Cardiac septum (tissue), 1 donor: ENCODE results near the gene FOLR3. TPM values are rescaled to one million over a fixed set of nuclear protein-coding genes. Genes with fewer than 3 reads are reported as not detected.
"Not testable (repeated sequence)": the region's sequence is repeated elsewhere in the genome, so short reads cannot be mapped to it uniquely, and the experiment has no call there.

Experiments used
- DNase-seq: peaks from one replicate; pipeline ENCODE4 v3.0.0-alpha.2; 2020; ENCODE audit warnings: low spot score
- intact Hi-C: fragments of 100-400 bp; cut with DNase I; formaldehyde crosslinking; loops from one replicate; pipeline ENCODE4 v1.14.0; 2022
- total RNA-seq: library from RNA; stranded (reverse); fragmentation: NEBNext Ultra II Directional; extraction: Animal tissue kit (Norgen Biotek cat#: 25700); gene quantifications from one replicate; pipeline ENCODE4 v1.2.1, GENCODE V29; 2021
- donor health status: DM: no; HTN: no; CAD: no.

The FOLR3 gene
- total RNA-seq, 1 donor from 2014 or later, result not detected

DNA sequence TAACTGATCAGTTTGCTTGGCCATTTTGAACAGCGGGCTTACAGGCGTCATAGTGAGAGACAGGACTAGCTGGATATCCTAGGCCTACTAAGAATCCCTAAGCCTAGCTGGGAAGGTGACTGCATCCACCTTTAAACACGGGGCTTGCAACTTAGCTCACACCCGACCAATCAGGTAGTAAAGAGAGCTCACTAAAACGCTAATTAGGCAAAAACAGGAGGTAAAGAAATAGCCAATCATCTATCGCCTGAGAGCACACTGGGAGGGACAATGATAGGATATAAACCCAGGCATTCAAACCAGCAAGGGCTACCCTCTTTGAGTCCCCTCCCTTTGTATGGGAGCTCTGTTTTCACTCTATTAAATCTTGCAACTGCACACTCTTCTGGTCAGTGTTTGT is 18.3 kb downstream of the FOLR3 start:
- intact Hi-C loops, DNase-seq: not testable (repeated sequence)

- intact Hi-C loops, result no loop called here
- no peak for DNase-seq
These were observed 19.3 kb downstream of the FOLR3 start for GRCh38 chr11:72154816-72155215.

DNA sequence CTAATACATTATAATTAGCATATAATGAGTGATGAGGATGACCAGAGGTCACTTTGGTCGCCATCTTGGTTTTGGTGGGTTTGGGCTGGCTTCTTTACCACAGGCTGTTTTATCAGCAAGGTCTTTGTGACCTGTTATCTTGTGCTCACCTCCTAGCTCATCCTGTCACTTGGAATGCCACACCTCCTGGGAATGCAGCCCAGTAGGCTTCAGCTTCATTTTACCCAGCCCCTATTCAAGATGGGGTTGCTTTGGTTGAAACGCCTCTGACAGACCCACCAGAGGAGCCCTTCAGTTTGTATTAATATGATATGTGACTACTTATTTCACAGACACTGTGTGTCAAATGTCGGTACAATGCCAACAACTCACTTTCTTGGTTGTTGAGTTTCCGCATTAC is 20.2 kb downstream of the FOLR3 start:
- intact Hi-C loops, result no loop called here
- DNase-seq, result no peak

DNA sequence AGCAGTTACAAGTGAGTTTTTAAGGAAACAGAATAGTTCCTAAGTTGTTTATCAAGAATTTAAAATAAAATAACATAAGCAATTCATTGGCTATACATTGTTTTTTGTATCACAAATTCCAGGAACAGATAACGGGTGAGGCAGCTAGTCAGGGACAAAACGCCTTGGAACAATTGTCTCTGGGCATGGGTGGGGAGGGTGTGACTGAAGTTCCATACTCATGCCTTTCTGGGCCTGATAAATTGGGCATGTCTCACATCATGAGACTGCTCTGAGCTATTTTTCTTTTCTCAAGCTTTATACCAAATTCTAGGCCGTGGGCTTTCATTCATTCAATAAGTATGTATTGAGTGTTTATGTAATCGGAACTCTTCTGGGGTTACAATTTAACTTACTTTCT is 21.6 kb downstream of the FOLR3 start:
- intact Hi-C loops, result no loop called here

GRCh38 chr11:72160319-72160718 is 24.8 kb downstream of the FOLR3 start:
- DNase-seq, result no peak
- intact Hi-C loops, result no loop called here

More for the DNA sequence above, 21.6 kb downstream of the FOLR3 start:
- DNase-seq, result no peak

DNA sequence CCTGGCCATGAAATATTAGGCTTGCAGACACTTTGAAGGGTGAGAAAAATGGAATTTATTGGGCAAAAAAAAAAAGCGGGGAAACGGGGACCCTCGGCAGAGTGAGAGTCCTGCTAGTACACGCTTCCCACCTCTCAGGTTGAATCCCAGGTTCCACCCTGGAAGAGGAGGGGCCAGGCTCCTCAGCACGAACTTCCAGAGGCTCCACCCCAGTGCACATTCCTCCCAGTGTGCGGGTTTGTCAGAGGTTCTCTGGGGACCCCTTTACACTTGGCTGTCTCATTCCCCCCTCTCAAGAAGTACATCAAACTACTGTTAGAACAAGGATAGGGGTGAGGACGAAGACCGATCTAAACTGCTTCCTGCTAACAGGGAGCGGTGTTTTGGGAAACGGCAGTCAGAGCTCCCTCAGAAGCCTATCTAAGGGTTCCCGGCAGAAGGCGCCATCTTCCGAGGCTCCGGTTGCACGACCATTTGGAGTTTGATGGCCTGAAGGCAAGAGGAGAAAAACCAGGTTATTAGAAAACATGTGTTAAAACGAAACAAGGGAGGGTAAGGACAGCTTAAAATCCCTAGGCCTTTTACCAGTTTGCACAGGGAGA is 27.5 kb downstream of the FOLR3 start:
- DNase-seq, result no peak
- intact Hi-C loops, result no loop called here

DNA sequence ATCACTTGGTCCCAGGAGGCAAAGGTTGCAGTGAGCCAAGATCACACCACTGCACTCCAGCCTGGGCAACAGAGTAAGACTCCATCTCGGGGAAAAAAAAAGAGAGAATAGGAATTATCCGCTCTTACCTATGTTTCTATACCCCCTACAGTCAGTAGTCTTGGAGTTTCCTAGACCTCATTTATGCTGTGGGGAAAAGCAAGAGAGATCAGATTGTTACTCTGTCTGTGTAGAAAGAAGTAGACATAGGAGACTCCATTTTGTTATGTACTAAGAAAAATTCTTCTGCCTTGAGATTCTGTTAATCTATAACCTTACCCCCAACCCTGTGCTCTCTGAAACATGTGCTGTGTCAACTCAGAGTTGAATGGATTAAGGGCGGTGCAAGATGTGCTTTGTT is 28.7 kb downstream of the FOLR3 start:
- intact Hi-C loops, DNase-seq: not testable (repeated sequence)

DNA sequence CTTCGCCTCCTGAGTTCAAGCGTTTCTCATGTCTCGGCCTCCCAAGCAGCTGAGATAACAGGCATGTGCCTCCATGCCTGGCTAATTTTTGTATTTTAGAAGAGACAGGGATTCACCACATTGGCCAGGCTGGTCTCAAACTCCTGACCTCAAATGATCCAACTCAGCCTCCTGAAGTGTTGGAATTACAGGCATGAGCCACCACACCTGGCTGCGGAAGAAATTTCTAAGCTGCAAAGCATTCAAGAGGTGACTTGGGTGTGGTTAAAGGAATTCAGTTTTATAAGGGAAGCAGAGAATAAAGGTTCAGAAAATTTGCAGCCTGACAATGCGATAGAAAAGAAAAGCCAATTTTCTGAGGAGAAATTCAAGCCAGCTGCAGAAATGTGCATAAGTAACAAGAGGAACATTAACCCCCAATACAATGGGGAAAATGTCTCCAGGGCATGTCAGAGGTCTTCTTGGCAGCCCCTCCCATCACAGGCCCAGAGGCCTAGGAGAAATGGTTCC is 33.6 kb downstream of the FOLR3 start:
- intact Hi-C loops, DNase-seq: not testable (repeated sequence)

DNA sequence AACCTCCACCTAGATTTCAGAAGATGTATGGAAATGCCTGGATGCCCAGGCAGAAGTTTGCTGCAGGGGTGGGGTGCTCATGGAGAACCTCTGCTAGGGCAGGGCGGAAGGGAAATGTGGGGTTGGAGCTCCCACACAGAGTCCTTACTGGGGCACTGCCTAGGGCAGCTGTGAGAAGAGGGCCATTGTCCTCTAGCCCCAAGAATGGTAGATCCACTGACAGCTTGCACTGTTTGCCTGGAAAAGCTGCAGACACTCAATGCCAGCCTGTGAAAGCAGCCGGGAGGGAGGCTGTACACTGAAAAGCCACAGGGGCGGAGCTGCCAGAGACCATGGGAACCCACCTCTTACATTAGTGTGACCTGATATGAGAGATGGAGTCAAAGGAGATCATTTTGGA is 34.2 kb downstream of the FOLR3 start:
- intact Hi-C loops, result not testable (repeated sequence)

DNA sequence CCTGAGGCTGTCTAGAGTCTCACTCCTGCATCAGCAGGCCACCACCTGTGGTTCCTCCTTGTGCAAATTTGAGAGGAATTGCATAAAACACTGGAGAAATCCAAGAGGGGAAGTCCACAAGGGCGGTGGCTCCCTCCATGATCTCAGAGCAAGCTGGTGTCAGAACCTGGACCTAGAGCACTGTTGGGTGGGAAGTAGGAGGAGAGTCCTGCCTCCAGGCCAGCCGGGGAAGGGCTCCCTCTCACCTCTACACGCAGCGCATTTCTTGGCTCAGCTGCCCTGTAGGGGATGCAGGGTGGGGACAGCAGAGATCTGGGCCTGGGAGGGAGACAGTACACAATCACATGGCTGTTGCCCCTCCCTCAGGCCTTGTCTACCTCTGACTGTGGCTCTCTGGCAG is 36.5 kb downstream of the FOLR3 start:
- intact Hi-C loops, DNase-seq: not testable (repeated sequence)

More for the DNA sequence above, 34.2 kb downstream of the FOLR3 start:
- not testable (repeated sequence) for DNase-seq

- DNase-seq, result no peak
- intact Hi-C loops, result no loop called here
These were observed 37.8 kb downstream of the FOLR3 start for GRCh38 chr11:72173291-72173690.

DNA sequence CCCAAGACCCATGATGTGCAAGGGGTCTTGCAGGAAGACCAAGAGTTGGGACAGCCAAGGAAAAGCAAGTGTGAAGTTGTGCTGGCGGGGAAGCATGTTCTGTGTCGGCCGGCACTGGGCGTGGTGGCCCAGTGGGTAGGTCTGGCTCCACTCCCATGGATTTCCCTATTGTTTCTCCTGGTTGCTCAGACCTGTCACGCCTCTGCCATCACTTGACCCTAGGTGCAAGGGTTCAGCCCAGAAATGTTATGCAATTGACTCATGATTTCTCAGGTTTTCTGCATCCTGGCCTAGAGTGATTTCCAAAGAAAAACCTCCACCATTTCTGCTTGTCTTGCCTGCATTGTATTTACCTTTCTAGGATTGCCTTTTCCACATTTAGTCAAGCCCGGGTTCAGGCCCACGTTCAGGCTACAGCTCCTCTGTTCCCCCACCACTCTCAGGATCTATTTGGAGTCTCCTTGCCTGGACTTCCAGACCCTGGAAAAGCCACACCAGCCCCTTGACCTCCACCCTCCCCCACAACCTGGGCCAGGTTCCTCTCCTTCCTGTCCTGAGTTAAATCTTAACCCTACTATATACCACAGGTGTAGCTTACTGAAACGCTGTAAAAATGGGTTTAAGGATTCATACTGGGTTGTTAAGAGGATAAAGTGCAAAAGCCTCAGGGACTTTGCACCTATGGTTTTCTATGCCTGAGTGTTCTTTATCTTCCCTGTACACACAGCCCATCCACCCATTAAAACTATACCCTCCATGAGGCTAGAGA is 39.0 kb downstream of the FOLR3 start:
- no peak for DNase-seq
- intact Hi-C loops, result no loop called here

DNA sequence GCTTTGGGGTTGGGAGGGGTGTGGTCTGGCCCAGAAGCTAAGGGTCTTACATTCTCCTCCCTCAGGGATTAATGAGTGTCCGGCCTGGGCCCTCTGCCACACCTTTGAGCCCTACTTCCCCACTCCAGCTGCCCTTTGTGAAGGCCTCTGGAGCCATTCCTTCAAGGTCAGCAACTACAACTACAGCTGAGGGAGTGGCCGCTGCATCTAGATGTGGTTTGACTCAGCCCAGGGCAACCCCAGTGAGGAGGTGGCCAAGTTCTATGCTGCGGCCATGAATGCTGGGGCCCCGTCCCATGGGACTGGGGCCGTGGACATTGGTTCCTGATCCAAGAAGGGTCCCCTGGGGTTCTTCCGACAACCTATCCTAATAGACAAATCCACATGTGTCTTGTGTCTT is 42.1 kb downstream of the FOLR3 start:
- intact Hi-C loops, result no loop called here
- no peak for DNase-seq

GRCh38 chr11:72179049-72179803 is 43.7 kb downstream of the FOLR3 start:
- intact Hi-C loops, result no loop called here

DNA sequence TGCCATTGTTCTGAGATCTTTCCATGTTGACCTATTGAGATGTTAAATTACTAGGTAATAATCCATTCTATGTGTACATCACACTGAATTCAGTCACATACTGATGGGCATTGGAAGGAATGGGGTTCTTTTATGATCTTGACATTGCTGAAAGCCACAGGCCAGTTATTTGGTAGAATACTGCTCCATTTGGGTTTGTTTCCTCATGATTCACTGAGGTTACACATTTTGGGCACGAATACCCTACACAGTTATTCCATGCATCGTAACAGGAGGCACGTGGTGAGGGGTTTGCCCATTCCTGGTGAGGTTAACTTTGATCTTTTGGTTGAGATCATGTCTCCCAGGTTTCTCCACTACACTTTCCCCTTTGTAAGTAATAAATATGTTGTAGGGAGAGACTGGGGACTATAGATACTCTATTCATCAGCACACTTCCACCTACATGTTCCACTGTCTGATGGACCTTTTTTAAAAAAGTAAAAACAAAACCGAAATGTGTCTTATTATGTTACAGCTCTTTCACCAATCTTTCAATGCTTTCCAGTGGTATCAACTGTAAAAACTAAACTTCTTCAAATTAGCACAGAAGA is 44.4 kb downstream of the FOLR3 start:
- intact Hi-C loops, result no loop called here
- no peak for DNase-seq

More at GRCh38 chr11:72179049-72179803, 43.7 kb downstream of the FOLR3 start:
- DNase-seq, result no peak

- not testable (repeated sequence) for DNase-seq
These were observed 45.5 kb downstream of the FOLR3 start for GRCh38 chr11:72180892-72181552.

DNA sequence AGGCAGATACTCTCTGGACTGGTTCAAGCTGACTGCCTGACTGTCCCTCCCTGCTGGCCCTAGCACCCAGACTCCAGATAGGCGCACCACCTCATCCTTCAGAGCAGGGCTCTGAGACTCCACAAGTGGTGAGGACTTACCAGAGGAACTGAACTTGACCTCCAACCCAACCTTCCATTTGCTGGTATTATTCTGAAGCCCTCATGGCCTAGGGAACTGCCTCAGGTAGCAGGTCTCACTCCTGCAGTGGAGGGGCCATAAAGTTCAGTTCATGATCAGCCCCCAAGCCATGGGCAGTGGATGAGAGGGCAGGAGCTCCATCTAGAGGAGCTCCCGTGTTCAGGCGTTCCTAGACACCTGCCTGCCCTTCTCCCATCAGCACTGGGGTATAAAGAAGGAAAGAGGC is 46.0 kb downstream of the FOLR3 start:
- intact Hi-C loops, DNase-seq: not testable (repeated sequence)

More at GRCh38 chr11:72180892-72181552, 45.5 kb downstream of the FOLR3 start:
- intact Hi-C loops, result not testable (repeated sequence)

- intact Hi-C loops, result no loop called here
- DNase-seq, result no peak
These were observed 52.7 kb downstream of the FOLR3 start for GRCh38 chr11:72188267-72188666.
